AG04449 (cell line): Measurements from ENCODE around the gene BRIP1.

ENCODE experiments used
- CTCF ChIA-PET: fragments of 350-600 bp; formaldehyde crosslinking; extraction: SDS; loops from one replicate; lab custom pipeline; 2021; ENCODE audit warnings: antibody characterized with exemption; lab: Yijun Ruan, JAX
- POLR2A ChIA-PET: fragments of 400-600, 350-600 bp; formaldehyde crosslinking; extraction: SDS; loops from one replicate; lab custom pipeline; 2020; ENCODE audit warnings: antibody characterized with exemption, inconsistent platforms; lab: Yijun Ruan, JAX
- DNase-seq: peaks from one replicate; pipeline ENCODE4 v3.0.0-alpha.2; 2010; ENCODE audit warnings: low read depth, low spot score
- H3K4me3 ChIP-seq: 2 replicates; pipeline ENCODE4 v1.5.1; 2011; ENCODE audit warnings: low read depth, mild to moderate bottlenecking, control low read depth, low read length
- TF ChIP-seq, protein P1 (sequence below): IDR thresholded peaks from one replicate; pipeline ENCODE4 v1.5.1; 2011; ENCODE audit warnings: mild to moderate bottlenecking, moderate library complexity, low read length, control low read depth, inconsistent platforms; ENCODE audit not compliant: insufficient read depth; ENCODE audit errors: missing control alignments

The BRIP1 gene

GRCh38 chr17:61755078-61755477, 108.2 kb downstream of the BRIP1 start:
- POLR2A ChIA-PET, result no interaction called here
- H3K4me3 ChIP-seq, result no peak overlapping the region
- TF ChIP-seq, protein P1, sequence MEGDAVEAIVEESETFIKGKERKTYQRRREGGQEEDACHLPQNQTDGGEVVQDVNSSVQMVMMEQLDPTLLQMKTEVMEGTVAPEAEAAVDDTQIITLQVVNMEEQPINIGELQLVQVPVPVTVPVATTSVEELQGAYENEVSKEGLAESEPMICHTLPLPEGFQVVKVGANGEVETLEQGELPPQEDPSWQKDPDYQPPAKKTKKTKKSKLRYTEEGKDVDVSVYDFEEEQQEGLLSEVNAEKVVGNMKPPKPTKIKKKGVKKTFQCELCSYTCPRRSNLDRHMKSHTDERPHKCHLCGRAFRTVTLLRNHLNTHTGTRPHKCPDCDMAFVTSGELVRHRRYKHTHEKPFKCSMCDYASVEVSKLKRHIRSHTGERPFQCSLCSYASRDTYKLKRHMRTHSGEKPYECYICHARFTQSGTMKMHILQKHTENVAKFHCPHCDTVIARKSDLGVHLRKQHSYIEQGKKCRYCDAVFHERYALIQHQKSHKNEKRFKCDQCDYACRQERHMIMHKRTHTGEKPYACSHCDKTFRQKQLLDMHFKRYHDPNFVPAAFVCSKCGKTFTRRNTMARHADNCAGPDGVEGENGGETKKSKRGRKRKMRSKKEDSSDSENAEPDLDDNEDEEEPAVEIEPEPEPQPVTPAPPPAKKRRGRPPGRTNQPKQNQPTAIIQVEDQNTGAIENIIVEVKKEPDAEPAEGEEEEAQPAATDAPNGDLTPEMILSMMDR, result no peak
- CTCF ChIA-PET, result interaction anchor here (1.5 kb wide), 1 partner anchor 26 kb away, joined by 4 read pairs; no protein-coding TSS in a partner anchor
- no peak for DNase-seq

- POLR2A ChIA-PET, result no interaction called here
- H3K4me3 ChIP-seq, result no peak overlapping the region
- TF ChIP-seq, protein P1, result no peak
- DNase-seq, result no peak
- CTCF ChIA-PET, result no interaction called here
Measured at GRCh38 chr17:61754124-61754523, 109.2 kb downstream of the BRIP1 start.

- H3K4me3 ChIP-seq, result no peak overlapping the region
- CTCF ChIA-PET, result no interaction called here
- POLR2A ChIA-PET, result no interaction called here
- TF ChIP-seq, protein P1, result no peak
- no peak for DNase-seq
Measured at GRCh38 chr17:61753696-61754095, 109.6 kb downstream of the BRIP1 start.

DNA sequence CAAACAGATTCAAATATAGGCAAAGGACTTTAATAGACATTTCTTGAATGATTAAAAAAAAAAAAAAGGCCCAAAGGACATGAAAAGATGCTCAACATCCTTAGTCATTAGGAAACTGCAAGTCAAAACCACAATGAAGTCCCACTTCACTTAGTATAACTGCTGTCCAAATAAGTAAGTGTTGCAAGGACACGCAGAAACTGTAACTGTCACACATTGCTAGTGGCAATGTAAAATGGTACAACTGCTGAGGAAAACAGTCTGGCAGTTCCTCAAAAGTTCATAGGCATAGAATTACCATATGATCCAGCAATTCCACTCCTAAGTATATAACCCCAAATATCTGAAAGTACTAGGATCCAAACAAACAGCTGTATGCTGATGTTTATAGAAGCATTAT, 112.7 kb downstream of the BRIP1 start:
- ChIA-PET POLR2A (no interaction called here), CTCF (no interaction called here)
- no peak for DNase-seq
- TF ChIP-seq, protein P1, result no peak
- H3K4me3 ChIP-seq, result no peak overlapping the region

- ChIA-PET POLR2A (no interaction called here), CTCF (no interaction called here)
- TF ChIP-seq, protein P1, result no peak
- H3K4me3 ChIP-seq, result no peak overlapping the region
- DNase-seq, result no peak
Measured at GRCh38 chr17:61749823-61750404, 113.4 kb downstream of the BRIP1 start.

DNA sequence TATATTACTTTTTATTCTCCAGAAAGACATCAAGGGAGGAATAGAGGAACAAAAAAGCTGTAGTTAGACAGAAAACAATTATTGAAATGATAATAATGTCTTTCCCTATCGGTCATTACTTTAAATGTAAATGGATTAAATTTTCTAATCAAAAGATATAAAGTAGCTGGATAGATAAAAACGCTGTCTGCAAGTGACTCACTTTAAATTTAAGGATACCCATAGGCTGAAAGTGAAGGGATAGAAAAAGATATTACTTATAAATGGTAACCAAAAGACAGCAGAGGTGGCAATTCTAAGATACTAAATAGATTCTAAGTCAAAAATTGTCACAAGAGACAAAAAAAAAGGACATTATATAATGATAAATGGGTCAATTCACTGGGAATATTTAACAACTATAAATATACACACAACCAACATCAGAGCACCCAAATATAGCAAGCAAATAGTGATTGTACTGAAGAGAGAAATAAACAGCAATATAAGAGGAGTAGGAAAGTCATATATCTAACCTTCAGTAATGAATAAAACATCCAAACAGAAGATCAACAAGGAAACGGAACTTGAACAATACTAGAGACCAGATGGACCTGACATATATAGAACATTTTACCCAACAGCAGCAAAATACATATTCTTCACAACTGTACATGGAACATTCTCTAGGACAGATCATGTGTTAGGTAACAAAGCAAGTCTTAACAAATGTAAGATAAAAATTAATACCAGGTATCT, 116.9 kb downstream of the BRIP1 start:
- TF ChIP-seq, protein P1, result no peak
- CTCF ChIA-PET, result no interaction called here
- POLR2A ChIA-PET, result no interaction called here
- H3K4me3 ChIP-seq, result no peak overlapping the region
- no peak for DNase-seq
